GM20000 (cell line): ENCODE measurements around the gene KIN.

ENCODE experiments used
- DNase-seq: peaks from one replicate; pipeline ENCODE4 v3.0.0; 2012; ENCODE audit warnings: low spot score
- TF ChIP-seq, protein P1 (sequence below): IDR thresholded peaks from 2 replicates; pipeline ENCODE4 v1.5.1; 2012; ENCODE audit warnings: mild to moderate bottlenecking, control low read depth; ENCODE audit errors: extremely low read depth, missing control alignments

Gene KIN, protein sequence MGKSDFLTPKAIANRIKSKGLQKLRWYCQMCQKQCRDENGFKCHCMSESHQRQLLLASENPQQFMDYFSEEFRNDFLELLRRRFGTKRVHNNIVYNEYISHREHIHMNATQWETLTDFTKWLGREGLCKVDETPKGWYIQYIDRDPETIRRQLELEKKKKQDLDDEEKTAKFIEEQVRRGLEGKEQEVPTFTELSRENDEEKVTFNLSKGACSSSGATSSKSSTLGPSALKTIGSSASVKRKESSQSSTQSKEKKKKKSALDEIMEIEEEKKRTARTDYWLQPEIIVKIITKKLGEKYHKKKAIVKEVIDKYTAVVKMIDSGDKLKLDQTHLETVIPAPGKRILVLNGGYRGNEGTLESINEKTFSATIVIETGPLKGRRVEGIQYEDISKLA

DNA sequence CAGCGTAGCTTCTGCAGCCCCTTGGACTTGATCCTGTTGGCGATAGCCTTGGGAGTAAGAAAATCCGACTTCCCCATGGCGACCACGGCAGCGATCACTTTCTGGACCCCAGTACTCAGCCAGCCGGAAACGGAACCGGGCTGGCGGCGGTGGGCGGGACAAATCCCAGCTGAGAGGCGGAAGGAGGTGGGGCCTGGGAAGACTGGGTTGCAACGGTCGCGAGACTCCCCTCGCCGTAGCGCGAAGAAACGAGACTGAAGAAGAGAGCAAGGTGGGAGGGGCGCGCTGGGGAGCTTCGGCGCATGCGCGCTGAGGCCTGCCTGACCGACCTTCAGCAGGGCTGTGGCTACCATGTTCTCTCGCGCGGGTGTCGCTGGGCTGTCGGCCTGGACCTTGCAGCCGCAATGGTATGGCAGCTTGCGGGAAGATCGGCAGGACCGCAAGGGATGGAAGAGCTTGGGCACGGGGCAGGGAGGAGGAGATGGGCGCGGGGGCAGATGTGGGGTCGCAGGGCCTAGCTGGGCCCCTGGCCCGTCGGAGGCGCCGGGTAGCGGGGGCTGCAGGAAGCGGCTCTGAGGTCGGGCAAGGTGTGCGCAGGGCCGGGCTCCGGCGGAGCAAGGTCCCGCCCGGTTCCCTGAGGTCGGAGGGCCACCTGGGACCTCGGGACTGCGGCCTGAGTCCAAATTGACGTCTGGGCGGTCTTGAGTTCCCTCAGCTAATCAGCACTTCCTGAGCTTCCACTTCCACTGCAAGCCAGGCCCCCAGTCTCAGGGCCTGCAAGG, at the start of gene KIN, which contains the start of gene ATP5F1C:
Gene KIN, minus strand, starts transcription at position 137 of the 782 bp plus-strand sequence. Its CDS starts 60 bp downstream, at position 77.
Gene ATP5F1C, plus strand, starts transcription at position 321 of the 782 bp plus-strand sequence. Its CDS starts 31 bp downstream, at position 352.
- TF ChIP-seq, protein P1, sequence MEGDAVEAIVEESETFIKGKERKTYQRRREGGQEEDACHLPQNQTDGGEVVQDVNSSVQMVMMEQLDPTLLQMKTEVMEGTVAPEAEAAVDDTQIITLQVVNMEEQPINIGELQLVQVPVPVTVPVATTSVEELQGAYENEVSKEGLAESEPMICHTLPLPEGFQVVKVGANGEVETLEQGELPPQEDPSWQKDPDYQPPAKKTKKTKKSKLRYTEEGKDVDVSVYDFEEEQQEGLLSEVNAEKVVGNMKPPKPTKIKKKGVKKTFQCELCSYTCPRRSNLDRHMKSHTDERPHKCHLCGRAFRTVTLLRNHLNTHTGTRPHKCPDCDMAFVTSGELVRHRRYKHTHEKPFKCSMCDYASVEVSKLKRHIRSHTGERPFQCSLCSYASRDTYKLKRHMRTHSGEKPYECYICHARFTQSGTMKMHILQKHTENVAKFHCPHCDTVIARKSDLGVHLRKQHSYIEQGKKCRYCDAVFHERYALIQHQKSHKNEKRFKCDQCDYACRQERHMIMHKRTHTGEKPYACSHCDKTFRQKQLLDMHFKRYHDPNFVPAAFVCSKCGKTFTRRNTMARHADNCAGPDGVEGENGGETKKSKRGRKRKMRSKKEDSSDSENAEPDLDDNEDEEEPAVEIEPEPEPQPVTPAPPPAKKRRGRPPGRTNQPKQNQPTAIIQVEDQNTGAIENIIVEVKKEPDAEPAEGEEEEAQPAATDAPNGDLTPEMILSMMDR, result no peak
- DNase-seq, result peak; percentile 98

DNA sequence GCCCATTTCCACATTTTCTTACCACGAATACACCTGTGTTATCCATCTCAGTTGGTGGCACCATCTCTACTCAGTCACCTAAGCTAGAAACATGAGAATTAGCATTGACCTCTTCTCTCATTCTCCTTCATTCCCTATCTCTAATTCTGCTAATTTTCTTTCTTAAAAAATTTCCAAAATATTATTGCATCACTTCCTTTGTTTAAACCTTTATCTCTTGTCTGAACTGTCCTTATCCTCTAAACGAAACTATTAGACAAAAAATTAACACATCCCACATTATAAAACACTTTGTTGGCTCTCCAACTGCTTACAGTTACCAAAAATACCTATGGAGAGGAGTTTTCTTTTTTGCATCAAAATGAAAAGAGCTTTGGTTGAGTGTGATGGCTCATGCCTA, 48.8 kb upstream of the KIN start:
- TF ChIP-seq, protein P1, result no peak
- DNase-seq, result no peak

DNA sequence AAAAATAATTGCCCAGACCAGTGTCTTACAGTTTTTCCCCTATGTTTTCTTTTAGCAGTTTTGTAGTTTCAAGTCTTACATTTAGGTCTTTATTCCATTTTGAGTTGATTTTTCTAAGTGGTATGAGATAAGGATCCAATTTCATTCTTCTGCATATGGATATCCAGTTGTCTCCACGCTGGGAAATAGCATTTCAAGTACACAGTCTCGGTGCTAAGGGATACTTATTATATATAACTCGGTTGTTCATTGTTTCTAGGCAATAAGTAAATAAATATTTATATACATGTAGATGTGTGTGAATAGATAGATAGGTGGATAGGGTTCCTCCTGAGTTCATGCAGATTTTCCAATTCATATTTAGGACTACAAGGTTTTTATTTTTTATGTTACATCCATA, 46.5 kb upstream of the KIN start:
- TF ChIP-seq, protein P1, result no peak
- DNase-seq, result no peak

DNA sequence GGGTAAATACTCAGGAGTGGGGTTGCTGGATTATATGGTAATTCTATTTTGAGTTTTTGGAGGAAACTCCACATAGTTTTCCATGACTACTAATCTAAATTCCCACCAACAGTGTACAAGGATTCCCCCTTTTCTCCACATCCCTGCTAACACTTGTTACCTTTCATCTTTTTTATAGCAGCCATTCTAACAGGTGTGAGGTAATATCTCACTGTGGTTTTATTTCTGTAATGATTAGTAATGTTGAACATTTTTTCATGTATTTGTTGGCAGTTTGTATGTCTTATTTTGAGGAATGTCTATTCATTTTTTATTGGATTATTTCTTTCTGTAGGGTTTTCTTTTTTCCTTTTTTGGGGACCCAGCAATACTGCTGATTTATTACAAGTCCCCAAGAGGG, 45.4 kb upstream of the KIN start:
- TF ChIP-seq, protein P1, result no peak
- no peak for DNase-seq

DNA sequence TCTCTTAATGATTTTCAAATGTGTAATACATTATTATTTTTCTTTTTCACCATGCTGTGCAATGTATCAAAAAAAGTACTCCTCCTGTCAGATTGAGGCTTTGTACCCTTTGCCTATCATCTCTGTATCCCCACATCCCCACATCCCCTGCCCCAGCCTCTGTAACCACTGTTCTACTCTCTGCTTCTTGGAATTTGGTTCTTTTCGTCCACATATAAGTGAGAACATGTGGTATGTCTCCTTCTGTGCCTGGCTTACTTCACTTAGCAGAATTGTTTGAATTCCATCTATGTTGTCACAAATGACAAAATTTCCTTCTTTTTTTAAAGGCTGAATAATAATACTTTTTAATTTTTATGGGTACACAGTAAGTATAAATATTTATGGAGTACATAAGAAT, 44.3 kb upstream of the KIN start:
- DNase-seq, result no peak
- TF ChIP-seq, protein P1, result no peak

DNA sequence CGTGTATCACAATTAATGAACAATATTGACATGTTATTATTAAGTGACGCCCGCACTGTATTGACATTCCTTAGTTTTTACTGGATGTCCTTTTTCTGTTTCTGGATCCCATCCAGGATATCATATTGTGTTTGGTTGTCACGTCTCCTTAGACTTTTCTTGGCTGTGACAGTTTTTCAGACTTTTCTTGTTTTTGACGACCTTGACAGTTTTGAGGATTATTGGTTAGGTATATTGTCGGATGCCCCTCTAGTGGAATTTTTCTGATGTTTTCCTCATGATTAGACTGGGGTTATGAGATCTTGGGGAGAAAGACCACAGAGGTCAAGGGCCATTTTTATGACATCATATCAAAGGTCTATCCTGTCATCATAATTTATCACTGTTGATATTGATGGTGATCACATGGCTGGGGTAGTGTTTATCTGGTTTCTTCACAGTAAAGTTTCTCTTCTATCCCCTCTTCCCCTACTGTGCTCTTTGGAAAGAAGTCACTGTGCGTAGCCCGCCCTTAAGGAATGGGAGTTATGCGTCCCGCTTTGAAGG, 41.6 kb upstream of the KIN start:
- TF ChIP-seq, protein P1, result no peak
- DNase-seq, result no peak

DNA sequence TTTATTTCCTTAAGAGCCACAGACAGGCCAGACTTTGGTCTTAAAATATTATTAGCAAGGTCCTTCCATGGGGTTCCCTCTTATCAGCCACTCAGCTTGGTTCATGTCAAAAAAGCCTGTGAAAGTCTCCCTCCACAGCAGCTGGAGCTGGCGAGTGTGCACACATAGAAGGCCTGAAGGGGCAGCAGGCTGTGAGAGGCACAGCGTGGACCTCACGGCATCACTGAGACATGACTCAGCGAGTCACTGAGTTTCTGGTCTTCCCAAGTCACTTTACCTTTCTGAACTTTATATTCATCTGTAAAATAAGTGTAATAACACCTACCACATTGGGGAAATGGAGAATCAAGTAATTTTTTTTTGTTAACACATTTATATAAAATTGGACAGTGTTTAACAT, 39.2 kb upstream of the KIN start:
- no peak for DNase-seq
- TF ChIP-seq, protein P1, result no peak
